ENCODE data around the gene ULK3.

Gene ULK3

GRCh38 chr15:74867466-74868038 is 24.6 kb upstream of the ULK3 start:
- DNase-seq = no peak

- DNase-seq = no peak
Observed at GRCh38 chr15:74866090-74866489, 23.1 kb upstream of the ULK3 start.

DNA sequence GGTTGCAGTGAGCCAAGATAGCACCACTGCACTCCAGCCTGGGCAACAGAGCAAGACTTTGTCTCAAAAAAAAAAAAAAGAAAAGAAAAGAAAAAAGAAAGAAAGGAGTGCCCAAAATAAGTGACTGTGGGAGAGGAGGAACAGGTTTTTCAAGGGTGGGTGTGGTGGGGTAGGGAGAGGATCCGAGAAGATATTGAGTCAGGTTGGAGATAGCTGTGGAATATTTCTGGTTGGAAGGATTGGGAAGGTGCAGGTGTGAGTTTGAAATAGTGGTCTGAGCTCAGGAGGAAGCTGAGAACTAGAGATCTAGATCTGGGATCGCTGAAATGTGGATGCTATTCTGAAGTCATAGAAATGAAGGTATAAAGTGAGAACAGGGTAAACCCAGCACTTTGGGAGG is 22.4 kb upstream of the ULK3 start:
- DNase-seq = no peak

GRCh38 chr15:74864296-74864695 is 21.3 kb upstream of the ULK3 start:
- DNase-seq = no peak

DNA sequence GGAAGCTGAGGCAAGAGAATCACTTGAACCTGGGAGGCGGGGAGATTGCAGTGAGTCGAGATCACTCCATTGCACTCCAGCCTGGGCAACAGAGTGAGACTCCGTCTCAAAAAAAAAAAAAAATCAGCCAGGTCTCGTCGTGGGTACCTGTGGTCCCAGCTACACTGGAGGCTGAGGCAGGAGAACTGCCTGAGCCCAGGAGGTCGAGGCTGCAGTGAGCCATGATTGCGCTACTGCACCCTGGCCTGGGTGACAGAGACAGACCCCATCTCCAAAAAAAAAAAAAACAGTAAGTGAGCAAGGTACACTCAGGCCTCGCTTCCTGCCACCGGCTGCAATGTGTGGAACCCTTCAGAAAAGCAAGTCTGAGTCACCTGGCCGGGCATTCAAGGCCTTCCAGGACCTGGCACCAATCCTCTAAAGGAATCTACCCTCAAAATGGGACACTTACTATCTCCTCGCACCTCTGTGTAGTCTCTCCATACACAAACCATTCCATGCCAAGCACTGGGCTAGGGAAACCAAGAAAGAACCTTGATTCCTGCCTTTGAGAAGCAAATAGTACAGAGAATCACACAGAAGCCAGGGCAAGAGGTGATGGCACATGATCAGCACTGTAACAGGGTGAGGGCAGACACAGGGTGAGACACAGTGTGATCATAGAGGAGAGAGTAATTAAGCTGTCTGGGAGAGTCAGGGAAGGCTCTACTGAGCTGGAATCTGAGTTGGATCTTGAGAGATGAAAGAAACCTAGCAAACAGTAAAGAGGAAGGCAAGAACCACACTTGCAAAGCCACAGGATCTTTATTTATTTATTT is 20.5 kb upstream of the ULK3 start:
- DNase-seq = no peak

GRCh38 chr15:74858369-74858740 is 15.4 kb upstream of the ULK3 start:
- DNase-seq = no peak

DNA sequence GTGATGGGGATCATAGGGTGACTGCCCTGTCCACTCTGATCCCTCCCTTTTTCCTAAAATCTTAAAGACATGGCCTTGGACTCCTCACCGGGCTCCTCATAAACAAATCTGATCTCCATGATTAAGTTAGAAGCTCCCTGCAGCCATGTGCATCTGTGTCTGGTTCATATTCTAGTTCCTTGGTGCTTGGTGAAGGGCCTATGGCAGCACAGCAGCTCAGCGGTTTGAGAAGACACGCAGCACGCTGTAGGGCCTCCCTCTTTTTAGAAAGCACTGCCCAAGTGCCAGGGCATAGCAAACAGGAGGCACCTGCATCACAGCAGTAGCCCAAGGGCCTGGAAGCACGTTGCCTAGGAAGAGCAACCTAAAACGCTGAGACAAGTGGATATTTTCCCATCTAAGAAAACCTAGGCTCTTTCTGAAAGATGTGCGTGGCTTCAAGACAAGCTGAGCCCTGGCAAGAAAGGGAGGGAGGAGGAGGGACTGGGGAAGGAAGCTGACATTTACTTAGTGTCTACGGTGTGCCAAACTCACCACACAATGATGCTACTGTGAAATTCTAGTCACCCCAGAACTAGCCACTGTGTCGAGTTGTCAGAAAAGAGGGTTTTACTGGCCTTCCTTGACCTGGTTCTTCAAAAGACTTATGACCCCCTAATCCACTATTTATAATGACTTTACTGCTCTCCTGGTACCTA is 14.9 kb upstream of the ULK3 start:
- no peak for DNase-seq

DNA sequence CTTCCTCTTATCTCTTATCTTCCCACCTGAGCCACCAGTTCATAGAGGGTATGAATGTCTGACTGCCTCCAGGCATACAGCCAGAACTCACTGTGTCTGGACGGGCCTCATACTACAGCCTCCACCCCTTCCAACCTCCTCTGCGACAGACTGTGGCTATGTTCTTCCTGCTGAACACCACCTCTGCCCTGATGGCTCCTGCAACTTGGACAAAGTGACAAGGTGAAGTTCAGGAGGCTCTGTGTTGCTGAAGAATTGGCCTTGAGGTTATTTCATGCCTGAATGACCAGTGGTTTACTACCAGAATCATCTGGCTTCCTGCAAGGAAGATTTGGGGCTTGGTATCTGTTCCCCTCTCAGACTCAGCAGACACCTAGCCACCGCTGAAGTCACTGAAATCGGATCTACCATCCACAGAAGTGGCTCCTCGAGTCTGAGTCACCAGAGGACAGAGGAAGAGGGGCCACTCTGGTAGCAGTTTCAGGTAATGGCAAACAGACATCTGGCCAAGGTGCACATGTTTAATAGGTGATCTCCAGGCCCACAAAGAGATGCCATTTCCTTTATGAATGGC is 14.2 kb upstream of the ULK3 start:
- no peak for DNase-seq

DNA sequence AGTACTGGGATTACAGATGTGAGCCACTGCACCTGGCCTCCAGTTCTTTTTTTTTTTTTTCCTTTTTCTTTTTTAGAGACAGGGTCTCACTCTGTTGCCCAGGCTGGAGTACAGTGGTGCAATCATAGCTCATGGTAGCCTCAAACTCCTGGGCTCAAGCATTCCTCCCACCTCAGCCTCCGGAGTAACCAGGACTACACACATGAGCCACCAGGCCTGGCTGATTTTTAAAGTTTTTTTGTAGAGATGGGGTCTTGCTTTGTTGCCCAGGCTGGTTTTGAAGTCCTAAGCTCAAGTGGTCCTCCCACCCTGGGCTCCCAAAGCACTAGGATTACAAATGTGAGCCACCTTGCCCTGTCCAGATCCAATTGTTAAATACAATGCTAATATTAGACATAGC is 13.6 kb upstream of the ULK3 start:
- DNase-seq = no peak

DNA sequence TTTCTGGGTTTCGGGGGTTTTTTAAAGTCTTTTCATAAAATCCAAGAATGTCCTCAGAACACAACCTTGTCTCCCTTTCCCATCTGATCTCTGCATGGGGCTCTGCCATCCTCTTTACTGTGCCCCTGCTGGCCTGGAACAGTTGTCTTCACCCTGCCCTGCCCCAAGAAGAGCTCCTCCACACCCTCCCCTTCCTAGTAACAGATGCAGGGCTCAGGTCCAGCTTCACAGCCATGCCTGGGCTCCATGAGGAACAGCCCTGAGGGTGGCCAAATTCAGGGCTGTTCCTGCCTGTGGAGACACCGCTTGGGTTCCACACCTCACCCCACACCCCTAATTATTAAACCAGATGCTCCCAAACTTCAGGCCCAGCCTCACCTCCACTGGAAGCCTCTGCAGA is 12.9 kb upstream of the ULK3 start:
- no peak for DNase-seq

DNA sequence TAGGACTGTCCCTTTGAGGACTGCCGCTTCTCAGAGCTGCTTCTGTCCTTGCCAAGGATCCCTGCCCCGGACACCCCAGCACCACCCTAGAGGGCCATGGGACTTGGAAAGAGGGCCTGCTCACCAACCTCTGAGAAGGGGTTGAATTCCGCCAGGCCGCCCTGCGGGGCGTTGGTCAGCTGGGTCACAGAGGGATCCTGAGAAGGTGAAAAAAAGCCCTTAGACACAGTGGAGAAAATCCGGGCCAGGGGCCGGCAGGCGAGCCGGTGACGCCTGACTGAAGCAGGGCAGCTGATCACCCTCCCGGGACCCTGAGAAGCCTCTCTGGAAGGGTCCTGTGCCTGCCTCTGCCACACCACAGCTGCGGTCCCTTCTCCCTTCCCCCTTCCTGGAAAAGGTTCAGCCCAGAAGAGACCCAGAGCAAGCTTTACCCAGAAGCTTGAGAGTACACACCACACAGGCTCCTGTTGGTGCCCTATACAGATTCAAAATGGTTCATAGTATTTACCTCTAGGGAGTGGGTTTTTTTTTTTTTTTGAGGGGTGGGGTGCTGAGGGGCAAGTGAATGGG is 11.6 kb upstream of the ULK3 start:
- no peak for DNase-seq

DNA sequence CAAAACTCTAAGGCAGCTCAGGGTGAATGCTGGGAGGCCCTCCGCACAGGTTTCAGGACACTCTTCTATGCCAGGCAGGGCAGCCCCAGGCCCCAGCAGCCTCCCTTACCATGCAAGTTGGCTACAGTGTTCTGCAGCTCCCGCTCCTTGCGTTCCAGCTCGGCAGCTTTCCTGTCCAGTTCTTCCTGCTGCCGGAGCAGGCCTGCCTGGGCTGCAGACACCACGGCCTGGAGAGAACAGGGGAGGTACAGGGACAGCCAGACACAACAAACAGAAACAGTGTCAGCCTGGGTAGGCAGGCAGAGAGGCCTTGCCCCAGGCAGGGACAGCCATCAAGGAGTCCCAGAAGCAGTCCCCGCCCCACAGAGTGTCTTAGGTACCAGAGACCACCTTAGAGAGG is 9.0 kb upstream of the ULK3 start:
- no peak for DNase-seq

DNA sequence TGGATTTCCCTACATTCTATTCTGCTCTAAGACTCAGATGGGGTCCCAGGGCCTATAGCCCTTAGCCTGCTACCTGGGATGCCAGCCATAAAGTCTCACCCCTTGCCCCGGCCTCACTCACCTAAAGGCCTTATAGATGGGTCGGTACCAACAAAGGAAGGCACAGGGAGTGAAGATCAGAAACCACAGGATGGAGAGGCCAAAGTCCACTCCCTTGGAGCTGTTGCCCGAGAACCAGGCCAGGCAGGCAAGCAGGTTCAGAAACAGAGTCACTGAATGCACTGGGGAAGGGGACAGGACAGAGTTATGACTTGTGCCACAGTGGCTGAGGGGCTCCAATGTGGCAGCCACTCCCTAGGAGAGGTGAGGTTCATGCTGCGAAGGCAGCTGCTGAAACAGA is 7.4 kb upstream of the ULK3 start:
- no peak for DNase-seq

GRCh38 chr15:74847432-74847831 is 4.5 kb upstream of the ULK3 start:
- no peak for DNase-seq

DNA sequence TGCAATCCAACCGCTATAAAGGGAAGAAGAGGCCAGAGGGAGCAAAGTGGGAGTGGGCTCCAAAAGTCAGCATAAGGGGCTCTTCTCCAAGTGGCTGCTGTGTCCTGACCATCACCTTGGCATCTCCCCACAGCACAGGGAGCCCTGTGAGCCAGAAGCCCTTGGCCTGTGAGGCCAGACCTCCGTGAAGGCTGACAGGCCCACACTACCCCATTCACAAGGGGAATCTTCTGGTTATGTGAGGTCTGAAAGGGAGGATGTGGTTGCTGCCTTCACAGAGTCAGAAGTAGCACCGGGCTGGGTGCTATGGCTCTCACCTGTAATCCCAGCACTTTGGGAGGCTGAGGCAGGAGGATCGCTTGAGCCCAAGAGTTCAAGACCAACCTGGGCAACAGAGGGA is 2.6 kb upstream of the ULK3 start:
- peak; percentile 25 for DNase-seq

DNA sequence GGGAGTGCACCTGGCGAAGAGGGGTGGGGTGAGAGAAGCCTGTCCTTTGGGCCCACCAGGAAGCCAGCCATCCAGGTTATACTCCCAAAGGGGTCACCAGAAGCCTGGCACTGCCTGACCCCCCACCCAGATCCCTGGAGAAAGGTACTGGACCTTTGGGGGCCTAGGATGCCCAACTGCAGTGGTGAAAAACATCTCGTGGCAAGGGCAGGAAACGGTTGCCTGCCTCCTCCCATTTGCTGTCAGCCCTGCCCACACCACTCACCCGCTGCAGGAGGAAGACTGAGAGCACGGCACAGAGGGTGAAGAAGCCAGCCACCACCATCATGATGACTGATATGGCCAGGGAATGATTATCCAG is 2.2 kb upstream of the ULK3 start:
- peak; percentile 55 for DNase-seq

DNA sequence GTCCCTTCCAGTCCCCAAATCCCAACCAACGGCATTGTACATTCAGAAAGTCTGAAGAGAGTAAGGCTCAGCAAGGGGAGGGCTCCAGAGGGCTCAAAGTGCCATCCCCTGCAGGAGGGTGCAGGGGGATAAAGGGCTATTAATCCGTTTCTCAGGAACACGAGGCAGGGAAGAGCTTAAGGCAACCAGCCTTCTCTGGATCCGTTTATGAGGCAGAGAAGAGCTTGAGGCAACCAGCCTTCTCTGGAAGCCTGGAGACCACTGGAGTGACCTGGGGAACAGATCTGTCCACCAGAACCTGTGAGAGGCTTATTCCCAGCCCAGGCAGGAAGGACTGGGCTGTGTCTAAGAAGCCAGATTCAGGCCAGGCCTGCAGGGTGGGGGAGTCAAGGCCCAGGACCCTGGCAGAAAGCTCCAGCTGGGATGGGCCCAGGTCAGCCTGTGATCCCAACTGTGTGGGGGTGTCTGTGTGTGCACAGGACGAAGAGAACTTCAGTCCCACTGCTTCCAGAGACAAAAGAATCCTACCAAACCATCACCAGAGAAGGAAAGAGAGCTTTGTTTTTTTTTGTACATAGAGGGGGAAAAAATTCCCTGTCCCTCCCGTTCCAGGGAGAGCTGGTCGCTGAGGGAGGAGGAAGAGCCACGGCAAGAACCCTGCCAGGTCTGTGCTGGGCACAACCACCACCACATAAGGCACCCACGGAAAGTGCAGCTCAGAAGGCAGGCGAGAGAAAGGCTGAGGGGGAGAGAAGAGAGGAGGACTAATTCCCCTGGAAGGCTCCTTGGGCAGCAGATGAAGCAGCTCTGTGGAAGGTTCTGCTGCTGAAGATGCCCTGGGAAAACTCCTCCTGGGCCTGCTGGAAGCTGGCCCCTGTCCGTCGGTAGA is 1.6 kb upstream of the ULK3 start:
- DNase-seq = no peak

- no peak for DNase-seq
Observed at GRCh38 chr15:74843891-74844299, 939 bp upstream of the ULK3 start.

- DNase-seq = no peak
Observed at GRCh38 chr15:74843445-74843828, 481 bp upstream of the ULK3 start.

DNA sequence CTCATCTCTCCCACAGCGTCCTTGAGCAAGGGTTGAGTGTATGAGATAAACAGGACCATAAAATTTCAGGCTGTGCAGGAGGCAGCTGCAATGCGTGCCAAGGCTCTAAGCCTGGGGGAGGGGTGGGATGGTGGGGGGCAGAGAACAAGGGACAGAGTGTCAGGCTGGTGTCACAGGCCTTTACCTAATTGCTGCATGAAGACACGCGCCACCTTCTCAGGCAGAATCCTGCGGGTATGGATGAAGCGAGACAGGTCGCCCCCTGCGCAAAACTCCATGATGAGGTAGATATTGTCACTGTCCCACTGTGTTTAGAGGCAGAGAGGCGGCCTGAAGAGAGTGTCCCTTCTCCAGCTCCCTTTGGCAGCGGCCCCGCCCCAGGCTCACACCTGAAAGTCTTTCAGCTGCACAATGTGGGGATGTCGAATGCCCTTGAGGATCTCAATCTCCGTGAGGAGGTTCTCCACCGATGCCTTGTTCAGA is 1.0 kb downstream of the ULK3 start:
- no peak for DNase-seq

GRCh38 chr15:74840851-74841775 is 1.8 kb downstream of the ULK3 start:
- DNase-seq = no peak
